GM12878 (cell line): ENCODE data around the gene GARS1.

Source experiments
- CTCF ChIP-seq, 3 experiments: IDR thresholded peaks in 2 of 3; conservative IDR thresholded peaks in 1 of 3; 2 replicates each; pipeline ENCODE4 v1.5.1; 2011; ENCODE audit warnings: low read depth in 3 of 3, low read length in 3 of 3, mild to moderate bottlenecking in 3 of 3, control low read depth in 2 of 3, moderate library complexity in 2 of 3, inconsistent platforms in 1 of 3, mixed read lengths in 1 of 3; ENCODE audit not compliant: control insufficient read depth in 2 of 3, insufficient read depth in 1 of 3; ENCODE audit errors: extremely low read depth in 1 of 3
- EP300 ChIP-seq, 2 experiments: fragments of 150-350 bp in 1 of 2; IDR thresholded peaks; 2 replicates each; pipeline ENCODE4 v1.6.1; 2011 to 2012; ENCODE audit warnings: low read depth in 2 of 2, low read length in 2 of 2, borderline replicate concordance in 1 of 2, improper control_type of control experiment in 1 of 2, inconsistent platforms in 1 of 2; ENCODE audit not compliant: control insufficient read depth in 1 of 2
- MXI1 ChIP-seq: fragments of 150-350 bp; IDR thresholded peaks from 2 replicates; pipeline ENCODE4 v1.6.1; 2011; ENCODE audit warnings: low read depth, mild to moderate bottlenecking, inconsistent platforms, low read length, improper control_type of control experiment
- PBX3 ChIP-seq: IDR thresholded peaks from 2 replicates; pipeline ENCODE4 v1.6.1; 2011; ENCODE audit warnings: mild to moderate bottlenecking, low read depth, low read length, moderate library complexity; ENCODE audit not compliant: insufficient replicate concordance
- POLR2A ChIP-seq: IDR thresholded peaks from 2 replicates; pipeline ENCODE4 v1.6.1; 2011; ENCODE audit warnings: low read depth, mild to moderate bottlenecking, low read length
- SMC3 ChIP-seq: IDR thresholded peaks from 2 replicates; pipeline ENCODE4 v1.6.1; 2011; ENCODE audit warnings: low read length, improper control_type of control experiment, borderline replicate concordance
- TAF1 ChIP-seq: IDR thresholded peaks from 2 replicates; pipeline ENCODE4 v1.6.1; 2011; ENCODE audit warnings: mild to moderate bottlenecking, low read depth, low read length, borderline replicate concordance
- ZNF274 ChIP-seq: IDR thresholded peaks from one replicate; pipeline ENCODE4 v1.8.0; 2011; ENCODE audit not compliant: insufficient read length, insufficient read depth

DNA sequence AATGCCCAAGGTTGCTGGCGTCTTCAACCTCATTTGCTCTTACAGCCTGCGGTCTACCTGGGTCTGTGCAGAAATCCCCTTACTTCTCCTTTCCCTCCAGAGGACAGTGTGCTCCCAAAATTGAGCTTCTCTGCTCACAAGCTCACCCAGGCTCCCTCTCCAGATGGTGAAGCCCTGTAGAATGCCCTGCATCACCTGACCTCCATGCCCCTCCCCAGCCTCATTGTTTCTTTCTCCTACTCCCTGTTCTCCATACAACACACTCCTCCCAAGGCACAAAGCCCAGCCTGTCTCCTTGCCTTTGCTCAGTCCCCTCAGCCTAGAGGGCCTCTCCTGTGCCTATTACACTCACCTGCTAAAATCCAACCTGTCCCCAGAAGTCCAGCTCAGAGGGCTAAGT lies 84.1 kb downstream of the GARS1 start:
- no peak for TF ChIP-seq POLR2A
- TF ChIP-seq MXI1: no peak
- no peak for TF ChIP-seq ZNF274
- no peak for TF ChIP-seq TAF1
- TF ChIP-seq SMC3: no peak
- TF ChIP-seq CTCF (IDR thresholded peaks at IDR 0.05 in 2 of 3, conservative IDR thresholded peaks at IDR 0.05 in 1 of 3; ENCODE audit: control insufficient read depth in 2 of 3, extremely low read depth in 1 of 3, insufficient read depth in 1 of 3, low read depth in 3 of 3, low read length in 3 of 3): no peak
- TF ChIP-seq EP300 (IDR thresholded peaks at IDR 0.05; ENCODE audit: borderline replicate concordance in 1 of 2, control insufficient read depth in 1 of 2, low read depth in 2 of 2, low read length in 2 of 2): no peak
- no peak for TF ChIP-seq PBX3
